HG03439 (cell line): ENCODE results near the gene B3GNT2.

Source experiments
- ATAC-seq: cut with Tn5 transposase; IDR thresholded peaks from one replicate; pipeline ENCODE4 v1.9.1; 2021; ENCODE audit warnings: mild to moderate bottlenecking, moderate library complexity; ENCODE audit not compliant: unreplicated experiment

The B3GNT2 gene

GRCh38 chr2:62202729-62203128 lies 6.8 kb downstream of the B3GNT2 start:
- ATAC-seq, result no peak

DNA sequence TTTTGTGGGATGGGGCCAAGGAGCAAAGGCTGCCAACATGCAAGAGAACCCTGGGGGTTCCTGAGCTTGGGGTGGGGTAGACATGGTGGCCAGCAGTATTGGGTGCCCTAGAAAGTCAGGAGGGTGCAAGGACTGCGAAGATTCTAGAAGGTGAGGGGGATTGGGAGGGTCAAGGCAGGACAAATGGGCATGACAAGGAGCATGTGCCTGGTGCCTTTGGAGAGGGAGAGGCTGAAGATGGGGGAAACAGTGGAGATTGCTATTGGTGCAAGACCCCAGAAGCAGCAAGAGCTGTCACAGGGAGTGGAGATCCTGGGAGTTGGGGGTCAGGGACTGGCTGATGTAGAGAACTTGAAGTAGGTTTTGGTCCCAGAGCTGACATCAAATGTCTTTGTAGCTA lies 7.5 kb downstream of the B3GNT2 start:
- ATAC-seq, result no peak

GRCh38 chr2:62204998-62205496 lies 9.1 kb downstream of the B3GNT2 start:
- no peak for ATAC-seq

DNA sequence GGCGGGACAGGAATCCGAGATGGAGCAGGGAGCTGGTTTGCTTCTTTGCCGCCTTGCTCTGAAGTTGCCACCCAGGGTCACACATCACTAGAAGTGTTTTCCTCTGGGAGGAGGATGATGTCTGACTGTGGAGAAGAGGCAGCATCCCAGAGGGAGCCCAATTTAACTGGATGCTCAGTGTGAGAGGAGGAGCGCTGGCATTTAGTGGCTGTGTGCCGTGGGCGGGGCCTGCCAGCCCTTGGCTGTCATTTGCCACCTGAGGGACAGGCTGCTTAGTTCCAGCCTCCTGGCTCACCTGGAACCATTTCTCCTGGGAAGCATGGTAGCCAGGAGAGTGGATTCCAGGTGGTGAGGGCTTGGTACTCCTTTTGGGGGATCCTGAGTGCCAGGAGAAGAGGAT lies 9.6 kb downstream of the B3GNT2 start:
- no peak for ATAC-seq

- no peak for ATAC-seq
Measured at GRCh38 chr2:62206024-62206423, 10.1 kb downstream of the B3GNT2 start.

DNA sequence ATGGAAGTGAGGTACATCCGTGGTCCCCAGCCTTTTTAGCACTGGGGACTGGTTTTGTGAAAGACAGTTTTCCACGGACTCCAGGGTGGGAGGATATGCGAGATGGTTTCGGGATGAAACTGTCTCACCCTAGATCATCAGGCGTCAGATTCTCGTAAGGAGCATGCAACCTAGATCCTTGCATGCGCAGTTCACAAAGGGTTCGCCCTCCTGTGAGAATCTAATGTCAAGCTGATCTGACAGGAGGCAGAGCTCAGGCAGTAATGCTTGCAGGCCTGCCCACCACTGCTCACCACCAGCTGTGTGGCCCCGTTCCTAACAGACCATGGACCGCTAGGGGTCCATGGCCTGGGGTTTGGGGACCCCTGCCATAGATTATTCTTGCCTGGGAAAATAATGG lies 11.6 kb downstream of the B3GNT2 start:
- no peak for ATAC-seq

GRCh38 chr2:62208074-62208757 lies 12.3 kb downstream of the B3GNT2 start:
- no peak for ATAC-seq

DNA sequence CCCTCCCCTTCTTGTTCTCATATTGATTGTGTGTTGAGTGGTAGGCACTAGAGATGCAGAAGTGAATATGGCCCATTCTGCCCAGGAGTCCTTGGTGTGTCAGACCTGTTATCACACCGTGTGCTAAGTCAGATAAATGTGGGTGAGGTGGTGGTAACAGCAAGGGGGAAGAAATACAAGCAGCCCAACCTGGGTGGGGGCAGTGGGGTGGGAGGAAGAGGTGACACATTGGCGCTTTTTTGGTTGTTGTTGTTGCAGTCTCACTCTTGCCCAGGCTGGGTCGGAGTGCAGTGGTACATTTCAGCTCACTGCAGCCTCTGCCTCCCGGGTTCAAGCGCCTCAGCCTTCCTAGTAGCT lies 12.8 kb downstream of the B3GNT2 start:
- no peak for ATAC-seq

- ATAC-seq, result no peak
Measured at GRCh38 chr2:62209427-62209991, 13.6 kb downstream of the B3GNT2 start.

- ATAC-seq, result no peak
Measured at GRCh38 chr2:62215306-62216064, 19.6 kb downstream of the B3GNT2 start.

DNA sequence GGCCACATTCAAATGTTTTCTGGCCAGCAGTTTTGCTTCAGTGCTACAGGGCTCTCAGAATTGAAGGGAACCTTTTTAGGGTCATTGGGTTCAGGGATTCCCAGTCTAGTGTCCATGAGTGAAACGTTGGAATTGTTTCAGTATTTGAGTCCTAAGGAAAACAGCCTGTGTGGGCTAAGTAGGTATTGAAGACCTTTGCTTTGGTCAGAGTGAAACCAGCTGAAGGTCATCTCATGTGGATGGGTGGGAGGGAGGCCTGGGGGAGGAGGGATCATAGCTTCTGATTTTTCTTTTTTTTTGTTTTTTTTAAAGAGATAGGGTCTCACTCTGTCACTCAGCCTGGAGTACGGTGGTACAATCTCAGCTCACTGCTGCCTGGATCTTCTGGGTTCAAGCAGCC lies 20.2 kb downstream of the B3GNT2 start:
- no peak for ATAC-seq

- ATAC-seq, result no peak
Measured at GRCh38 chr2:62216616-62217015, 20.7 kb downstream of the B3GNT2 start.

- no peak for ATAC-seq
Measured at GRCh38 chr2:62217421-62217820, 21.5 kb downstream of the B3GNT2 start.

DNA sequence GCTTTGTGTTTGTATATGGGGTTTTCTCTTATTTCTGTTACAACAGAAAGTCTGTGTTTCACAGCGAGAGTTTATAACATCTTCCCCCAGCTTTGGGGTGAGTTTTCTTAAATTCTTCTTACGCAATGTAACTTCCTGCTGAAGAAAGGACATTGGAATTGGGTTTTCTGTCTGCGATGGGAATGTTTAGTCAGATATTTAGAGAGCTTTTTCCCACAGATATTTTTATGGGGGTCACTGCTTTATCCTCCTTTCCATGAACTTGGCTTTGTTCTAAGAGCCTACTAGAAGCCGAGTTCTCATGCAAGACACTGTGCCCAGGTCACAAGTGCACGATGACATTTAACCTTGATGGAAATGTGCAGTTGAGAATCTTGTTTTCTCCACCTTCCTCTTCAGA lies 22.1 kb downstream of the B3GNT2 start:
- ATAC-seq, result no peak

- ATAC-seq, result no peak
Measured at GRCh38 chr2:62219407-62220159, 23.7 kb downstream of the B3GNT2 start.

DNA sequence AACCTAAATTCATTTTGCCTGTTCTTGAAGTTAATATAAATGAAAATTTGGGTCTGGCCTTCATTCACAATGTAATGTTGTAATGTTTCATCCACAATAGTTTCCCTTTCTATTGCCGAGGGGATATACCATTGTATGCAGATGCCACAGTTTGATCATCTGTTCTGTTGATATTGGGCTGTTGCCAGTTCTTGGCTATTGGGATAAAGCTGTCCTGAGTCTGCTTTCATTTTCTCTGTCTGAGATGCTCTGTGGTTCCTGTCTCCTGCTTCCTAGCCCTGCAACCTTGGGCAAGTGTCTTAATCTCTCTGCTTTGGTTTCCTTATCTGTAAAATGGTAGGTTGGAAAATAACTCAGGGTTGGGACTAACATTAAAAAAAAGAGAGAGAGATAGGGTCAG lies 25.2 kb downstream of the B3GNT2 start:
- ATAC-seq, result no peak

DNA sequence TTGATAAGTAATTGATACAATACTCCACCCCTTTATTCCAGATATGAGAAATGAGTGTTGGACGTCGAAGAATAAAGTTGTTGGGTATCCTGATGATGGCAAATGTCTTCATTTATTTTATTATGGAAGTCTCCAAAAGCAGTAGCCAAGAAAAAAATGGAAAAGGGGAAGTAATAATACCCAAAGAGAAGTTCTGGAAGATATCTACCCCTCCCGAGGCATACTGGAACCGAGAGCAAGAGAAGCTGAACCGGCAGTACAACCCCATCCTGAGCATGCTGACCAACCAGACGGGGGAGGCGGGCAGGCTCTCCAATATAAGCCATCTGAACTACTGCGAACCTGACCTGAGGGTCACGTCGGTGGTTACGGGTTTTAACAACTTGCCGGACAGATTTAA lies 26.3 kb downstream of the B3GNT2 start:
- no peak for ATAC-seq

DNA sequence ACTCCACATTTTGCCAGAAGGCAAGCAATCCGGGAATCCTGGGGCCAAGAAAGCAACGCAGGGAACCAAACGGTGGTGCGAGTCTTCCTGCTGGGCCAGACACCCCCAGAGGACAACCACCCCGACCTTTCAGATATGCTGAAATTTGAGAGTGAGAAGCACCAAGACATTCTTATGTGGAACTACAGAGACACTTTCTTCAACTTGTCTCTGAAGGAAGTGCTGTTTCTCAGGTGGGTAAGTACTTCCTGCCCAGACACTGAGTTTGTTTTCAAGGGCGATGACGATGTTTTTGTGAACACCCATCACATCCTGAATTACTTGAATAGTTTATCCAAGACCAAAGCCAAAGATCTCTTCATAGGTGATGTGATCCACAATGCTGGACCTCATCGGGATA lies 26.8 kb downstream of the B3GNT2 start:
- no peak for ATAC-seq

GRCh38 chr2:62224976-62225375 lies 29.1 kb downstream of the B3GNT2 start:
- ATAC-seq, result no peak

DNA sequence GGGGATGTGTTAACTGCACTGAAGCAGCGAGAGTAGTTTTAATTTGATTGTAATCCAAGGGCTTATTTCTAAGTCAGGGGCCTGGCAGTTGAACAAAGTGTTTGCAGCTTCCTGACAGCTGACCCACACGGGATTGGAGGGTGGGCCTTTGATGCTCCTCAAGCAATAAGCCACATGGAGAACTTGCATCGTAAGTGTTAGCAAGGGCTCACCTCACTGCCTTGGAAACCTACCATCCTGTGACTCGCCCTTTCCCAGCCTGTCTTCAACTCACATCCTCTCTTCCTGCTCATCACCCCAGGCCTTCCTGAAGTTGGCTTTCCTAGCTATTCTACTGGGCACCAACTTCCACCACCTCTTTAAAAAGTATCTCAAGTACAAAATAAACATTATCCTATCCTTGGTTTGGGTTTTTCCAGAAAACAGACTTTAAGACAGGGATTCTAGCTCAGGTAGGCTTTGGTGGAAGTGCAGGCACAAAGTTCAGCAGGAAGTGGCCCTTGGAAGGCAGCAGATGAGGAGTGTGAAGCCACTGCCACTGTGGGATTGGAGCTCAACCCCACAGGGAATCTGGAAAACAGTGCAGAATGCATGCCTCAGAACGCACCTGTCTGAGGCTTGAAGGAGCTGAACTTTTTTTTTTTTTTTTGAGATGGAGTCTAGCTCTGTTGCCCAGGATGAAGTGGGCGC lies 31.6 kb downstream of the B3GNT2 start:
- no peak for ATAC-seq

DNA sequence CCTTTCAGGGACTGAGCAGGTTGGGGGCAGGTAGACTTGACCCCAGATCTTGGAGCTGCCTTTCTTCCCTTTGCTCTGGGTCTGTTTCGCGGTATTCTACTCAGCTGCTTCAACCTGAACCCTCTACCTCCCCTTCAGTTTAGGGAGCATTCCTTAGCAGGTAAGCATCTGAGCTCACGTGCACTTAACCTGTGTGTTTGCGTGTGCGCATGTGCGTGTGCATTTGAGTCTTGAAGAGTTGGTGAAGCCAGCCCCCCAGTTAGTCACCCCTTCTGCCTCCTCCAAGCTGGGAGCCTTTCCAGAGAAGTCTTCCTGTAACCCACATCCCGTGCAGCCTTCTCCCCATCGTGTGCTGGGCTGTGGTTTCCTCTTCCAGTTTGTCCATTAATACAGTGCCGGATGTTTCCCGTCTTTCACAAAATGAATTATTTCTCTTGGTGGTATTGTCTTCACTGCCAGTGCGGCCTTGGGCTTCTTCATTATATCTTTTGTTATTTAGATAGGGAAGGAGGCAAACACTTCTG lies 33.2 kb downstream of the B3GNT2 start:
- ATAC-seq, result no peak
